Endothelial cell of umbilical vein (primary cell): Measurements from ENCODE around the gene ADGRB2. TPM values are rescaled to one million over a fixed set of nuclear protein-coding genes. Genes with fewer than 3 reads are reported as not detected.

ENCODE experiments used
- BruUV-seq: library from RNA; stranded (reverse); fragments of 400-500 nt; replicated peaks from 2 replicates; lab custom pipeline; 2021; lab: Mats Ljungman, UMichigan
- CTCF ChIA-PET: fragments of 300-600, 350-600 bp; sonication (Branson Sonifier 250); formaldehyde crosslinking; loops from one replicate; lab custom pipeline; 2021; ENCODE audit warnings: antibody characterized with exemption, inconsistent platforms; lab: Charles Lee
- POLR2A ChIA-PET: fragments of 300-600, 350-600 bp; sonication (Branson Sonifier 250); formaldehyde crosslinking; loops from one replicate; lab custom pipeline; 2021; ENCODE audit warnings: antibody characterized with exemption, inconsistent platforms; lab: Charles Lee
- DNase-seq: peaks from one replicate; pipeline ENCODE4 v3.0.0-alpha.2; 2011; ENCODE audit warnings: low read depth, low spot score
- FAIRE-seq: peaks from 2 replicates; lab custom pipeline; 2011; peaks lifted over from hg19 to GRCh38; lab: Jason Lieb, UNC
- H2AFZ ChIP-seq: 2 replicates; pipeline ENCODE4 v1.6.0; 2012; ENCODE audit warnings: low read depth, low read length, control low read depth, inconsistent platforms
- H3K27ac ChIP-seq: 2 replicates; pipeline ENCODE4 v1.5.1; 2011; ENCODE audit warnings: low read depth, mild to moderate bottlenecking, control low read depth, low read length, moderate library complexity; ENCODE audit not compliant: insufficient read depth
- H3K27me3 ChIP-seq, 2 experiments: 2 replicates each; pipeline versions ENCODE4 v1.6.0 to v1.6.1; 2011; ENCODE audit warnings: low read length in 2 of 2, mixed read lengths in 1 of 2; ENCODE audit not compliant: control insufficient read depth in 2 of 2, insufficient read depth in 2 of 2
- H3K36me3 ChIP-seq, 2 experiments: 2 replicates in 1 of 2; 3 replicates in 1 of 2; pipeline ENCODE4 v1.5.1; 2011; ENCODE audit warnings: low read length in 2 of 2, mild to moderate bottlenecking in 1 of 2, moderate library complexity in 1 of 2; ENCODE audit not compliant: control insufficient read depth in 2 of 2, insufficient read depth in 2 of 2; ENCODE audit errors: extremely low read depth in 1 of 2
- H3K4me1 ChIP-seq: 3 replicates; pipeline ENCODE4 v1.5.1; 2011; ENCODE audit warnings: mild to moderate bottlenecking, low read length; ENCODE audit not compliant: control insufficient read depth, insufficient read depth; ENCODE audit errors: extremely low read depth
- H3K4me2 ChIP-seq: 2 replicates; pipeline ENCODE4 v1.6.1; 2011; ENCODE audit warnings: low read length, control low read depth, mixed read lengths; ENCODE audit not compliant: insufficient read depth
- H3K4me3 ChIP-seq, 3 experiments: fragments of 200-600 bp in 1 of 3; sonication (generic), shearing (Covaris generic) in 1 of 3; replicated peaks in 1 of 3; 2 replicates each; pipeline ENCODE4 v1.5.1; 2011 to 2016; ENCODE audit warnings: control low read depth in 3 of 3, low read length in 3 of 3, mild to moderate bottlenecking in 2 of 3, inconsistent platforms in 1 of 3, low read depth in 1 of 3, moderate library complexity in 1 of 3; ENCODE audit not compliant: insufficient read depth in 1 of 3
- H3K79me2 ChIP-seq: 2 replicates; pipeline ENCODE4 v1.6.0; 2012; ENCODE audit warnings: low read length, inconsistent platforms; ENCODE audit not compliant: control insufficient read depth, insufficient read depth
- H3K9ac ChIP-seq: replicated peaks from 2 replicates; pipeline ENCODE3; 2011; ENCODE audit warnings: low read length, control low read depth; ENCODE audit not compliant: insufficient read depth; ENCODE audit errors: extremely low read depth
- H3K9me1 ChIP-seq: replicated peaks from 3 replicates; pipeline ENCODE4 v1.6.0; 2011; ENCODE audit warnings: mild to moderate bottlenecking, low read length; ENCODE audit not compliant: control insufficient read depth, insufficient read depth; ENCODE audit errors: extremely low read depth
- H3K9me3 ChIP-seq: replicated peaks from 2 replicates; pipeline ENCODE4 v1.5.1; 2012; ENCODE audit warnings: low read length, inconsistent platforms; ENCODE audit not compliant: control insufficient read depth, insufficient read depth
- H4K20me1 ChIP-seq: replicated peaks from 2 replicates; pipeline ENCODE3; 2011; ENCODE audit warnings: mild to moderate bottlenecking, low read length; ENCODE audit not compliant: control insufficient read depth, insufficient read depth; ENCODE audit errors: extremely low read depth
- EZH2 ChIP-seq: IDR thresholded peaks from 2 replicates; pipeline ENCODE4 v1.6.1; 2012; ENCODE audit warnings: borderline replicate concordance, low read depth, mild to moderate bottlenecking, moderate library complexity, low read length, inconsistent platforms; ENCODE audit not compliant: severe bottlenecking
- FOS ChIP-seq: IDR thresholded peaks from 2 replicates; pipeline ENCODE4 v1.6.1; 2011; ENCODE audit warnings: mild to moderate bottlenecking, low read length, moderate library complexity, borderline replicate concordance; ENCODE audit not compliant: insufficient read depth
- GATA2 ChIP-seq: IDR thresholded peaks from 2 replicates; pipeline ENCODE4 v1.7.0; 2011; ENCODE audit warnings: low read depth, mild to moderate bottlenecking, moderate library complexity, mixed read lengths, low read length; ENCODE audit not compliant: insufficient read length, insufficient read depth
- JUN ChIP-seq: IDR thresholded peaks from 2 replicates; pipeline ENCODE4 v1.6.1; 2011; ENCODE audit warnings: borderline replicate concordance, low read depth; ENCODE audit not compliant: insufficient read length, insufficient read depth
- MAX ChIP-seq: IDR thresholded peaks from 2 replicates; pipeline ENCODE4 v1.6.1; 2011; ENCODE audit not compliant: insufficient read depth, insufficient read length
- MYC ChIP-seq: IDR thresholded peaks from one replicate; pipeline ENCODE4 v1.6.1; 2011; ENCODE audit warnings: mild to moderate bottlenecking, low read depth, low read length
- POLR2A ChIP-seq: IDR thresholded peaks from 2 replicates; pipeline ENCODE4 v1.6.1; 2012; ENCODE audit warnings: low read depth, mild to moderate bottlenecking, control low read depth, low read length
- POLR2AphosphoS5 ChIP-seq: IDR thresholded peaks from 2 replicates; pipeline ENCODE4 v1.6.1; 2012; ENCODE audit warnings: low read depth, mild to moderate bottlenecking, control low read depth, low read length, moderate library complexity; ENCODE audit not compliant: insufficient read depth
- dilution Hi-C: fragments of 300-500 bp; cut with MboI; formaldehyde crosslinking; loops from one replicate; pipeline ENCODE4 v1.15.0; 2019; ENCODE audit warnings: low sequenced_read_pairs; ENCODE audit not compliant: extremely low pct_ligation_motif_present
- intact Hi-C: fragments of 100-400 bp; cut with micrococcal nuclease; formaldehyde crosslinking; loops from one replicate; pipeline ENCODE4 v1.10.0; 2022
- polyA plus RNA-seq, 4 experiments: library from polyadenylated mRNA; depleted of rRNA in 3 of 4; stranded (reverse) in 3 of 4; unstranded in 1 of 4; fragments of >200 nt; gene quantifications; 2 replicates each; pipeline versions ENCODE4 v1.2.1 to v1.2.3, GENCODE V29; 2011 to 2012; ENCODE audit warnings: missing spikeins in 1 of 4
- total RNA-seq: library from RNA; stranded (reverse); gene quantifications from 2 replicates; pipeline ENCODE4 v1.2.3, GENCODE V29; 2021
- TF ChIP-seq, protein P1 (sequence below), 2 donors: IDR thresholded peaks; 1 replicate in 1 of 2; 2 replicates in 1 of 2; pipeline ENCODE4 v1.5.1; 2011; ENCODE audit warnings: low read length in 2 of 2, mild to moderate bottlenecking in 2 of 2, moderate library complexity in 2 of 2, control low read depth in 1 of 2, inconsistent platforms in 1 of 2, low read depth in 1 of 2; ENCODE audit not compliant: insufficient read depth in 1 of 2; ENCODE audit errors: extremely low read depth in 1 of 2

The ADGRB2 gene
- total and polyA plus RNA-seq, 2 donors (not counting 3 experiments of a cell fraction or from before 2014, with no cell fraction given) = 1.3 to 1.5 TPM

DNA sequence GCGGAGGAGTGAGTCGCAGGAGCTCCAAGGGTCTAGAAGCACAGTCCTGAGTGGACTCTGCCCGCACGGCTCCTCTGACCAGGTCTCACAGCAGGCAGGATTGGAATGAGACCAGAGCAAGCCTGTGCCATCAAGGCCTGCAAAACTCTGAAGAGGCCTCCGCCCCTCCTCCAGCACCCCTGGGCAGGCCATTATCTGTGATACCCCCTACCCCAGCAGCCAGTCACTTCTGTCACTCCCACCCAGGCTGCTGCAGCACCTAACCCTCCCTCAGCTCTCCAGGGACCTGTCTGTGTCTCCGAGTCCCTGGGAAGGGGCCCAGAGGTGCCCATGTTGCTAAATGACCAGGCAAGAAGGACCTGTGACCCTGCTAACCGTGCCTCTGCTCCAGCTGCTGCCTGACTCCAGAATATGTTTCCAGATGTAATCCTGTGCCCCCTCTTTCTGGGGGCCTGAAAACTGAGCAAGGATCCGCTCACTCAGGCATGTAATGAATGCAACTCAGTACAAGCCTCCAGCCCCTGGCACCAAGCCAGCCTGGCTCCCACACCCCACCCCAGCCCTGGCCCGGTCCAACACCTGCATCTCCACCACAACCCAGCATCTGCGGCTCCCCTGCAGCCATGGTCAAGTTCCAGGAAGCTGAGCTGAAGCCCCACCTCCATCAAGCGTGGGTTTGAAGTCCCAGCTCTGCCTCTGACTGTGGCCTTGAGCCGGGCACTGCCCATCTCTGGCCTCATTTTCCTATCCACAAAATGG, 38.2 kb downstream of the ADGRB2 start:
- H3K9me3 ChIP-seq = no peaks in the 10 kb centered on the region
- intact Hi-C loops (loop anchor here (2.0 kb wide), 1 partner anchor 19 kb away; no protein-coding TSS in a partner anchor), dilution Hi-C loops (no loop called here)
- no peak overlapping the region for H3K4me2 ChIP-seq
- no peaks in the 10 kb centered on the region for H3K27me3 ChIP-seq
- FAIRE-seq = no peak
- H3K9ac ChIP-seq = no peak overlapping the region
- no peaks in the 10 kb centered on the region for H3K36me3 ChIP-seq
- H3K27ac ChIP-seq = no peak overlapping the region
- no peaks in the 10 kb centered on the region for H3K79me2 ChIP-seq
- no peak overlapping the region for H2AFZ ChIP-seq
- no peak for DNase-seq
- no peak for TF ChIP-seq JUN
- TF ChIP-seq MYC = no peak
- TF ChIP-seq POLR2AphosphoS5 = no peak
- no peaks in the 10 kb centered on the region for H3K9me1 ChIP-seq
- H4K20me1 ChIP-seq = no peaks in the 10 kb centered on the region
- BruUV-seq = no TSS peak
- H3K4me3 ChIP-seq = no peak overlapping the region
- ChIA-PET CTCF (interaction anchor here (0.8 to 3.1 kb wide), 4 partner anchors 10 to 20 kb away, joined by 3 to 19 read pairs (median 4); no protein-coding TSS in a partner anchor), POLR2A (no interaction called here)
- H3K4me1 ChIP-seq = no peaks in the 10 kb centered on the region

- Histone ChIP-seq H3K4me3 (no peak overlapping the region), H3K9ac (no peak overlapping the region), H4K20me1 (no peaks in the 10 kb centered on the region), H3K36me3 (no peaks in the 10 kb centered on the region), H3K9me3 (no peaks in the 10 kb centered on the region), H3K27me3 (no peaks in the 10 kb centered on the region), H3K79me2 (no peaks in the 10 kb centered on the region), H2AFZ (no peak overlapping the region), H3K27ac (no peak overlapping the region), H3K9me1 (no peaks in the 10 kb centered on the region), H3K4me1 (no peaks in the 10 kb centered on the region), H3K4me2 (no peak overlapping the region)
- dilution Hi-C loops (no loop called here), intact Hi-C loops (loop anchor here (2.0 kb wide), 1 partner anchor 20 kb away; no protein-coding TSS in a partner anchor)
- no TSS peak for BruUV-seq
- TF ChIP-seq JUN = no peak
- TF ChIP-seq POLR2AphosphoS5 = no peak
- TF ChIP-seq MAX = no peak
- no peak for TF ChIP-seq POLR2A
- TF ChIP-seq FOS = no peak
- TF ChIP-seq GATA2 = no peak
- TF ChIP-seq MYC = no peak
- TF ChIP-seq EZH2 = no peak
- TF ChIP-seq, protein P1, sequence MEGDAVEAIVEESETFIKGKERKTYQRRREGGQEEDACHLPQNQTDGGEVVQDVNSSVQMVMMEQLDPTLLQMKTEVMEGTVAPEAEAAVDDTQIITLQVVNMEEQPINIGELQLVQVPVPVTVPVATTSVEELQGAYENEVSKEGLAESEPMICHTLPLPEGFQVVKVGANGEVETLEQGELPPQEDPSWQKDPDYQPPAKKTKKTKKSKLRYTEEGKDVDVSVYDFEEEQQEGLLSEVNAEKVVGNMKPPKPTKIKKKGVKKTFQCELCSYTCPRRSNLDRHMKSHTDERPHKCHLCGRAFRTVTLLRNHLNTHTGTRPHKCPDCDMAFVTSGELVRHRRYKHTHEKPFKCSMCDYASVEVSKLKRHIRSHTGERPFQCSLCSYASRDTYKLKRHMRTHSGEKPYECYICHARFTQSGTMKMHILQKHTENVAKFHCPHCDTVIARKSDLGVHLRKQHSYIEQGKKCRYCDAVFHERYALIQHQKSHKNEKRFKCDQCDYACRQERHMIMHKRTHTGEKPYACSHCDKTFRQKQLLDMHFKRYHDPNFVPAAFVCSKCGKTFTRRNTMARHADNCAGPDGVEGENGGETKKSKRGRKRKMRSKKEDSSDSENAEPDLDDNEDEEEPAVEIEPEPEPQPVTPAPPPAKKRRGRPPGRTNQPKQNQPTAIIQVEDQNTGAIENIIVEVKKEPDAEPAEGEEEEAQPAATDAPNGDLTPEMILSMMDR (IDR thresholded peaks at IDR 0.05; ENCODE audit: extremely low read depth in 1 of 2, insufficient read depth in 1 of 2, low read depth in 1 of 2, low read length in 2 of 2) = no peak
- FAIRE-seq = no peak
- no peak for DNase-seq
- POLR2A ChIA-PET = no interaction called here
- CTCF ChIA-PET = interaction anchor here (3.1 kb wide), 1 partner anchor 9 kb away, joined by 19 read pairs; no protein-coding TSS in a partner anchor
Observed at GRCh38 chr1:31725134-31725533, 39.0 kb downstream of the ADGRB2 start.
